Measurements from ENCODE around the gene SLC25A5.

GRCh38 chrX:119492463-119492862 is 24.2 kb downstream of the SLC25A5 start:
- no peak for TF ChIP-seq CTCF (IDR thresholded peaks at IDR 0.05; ENCODE audit: insufficient read depth, low read length)
- TF ChIP-seq POLR2AphosphoS5 (IDR thresholded peaks at IDR 0.05; ENCODE audit: low read depth): no peak
- TF ChIP-seq, protein P1, sequence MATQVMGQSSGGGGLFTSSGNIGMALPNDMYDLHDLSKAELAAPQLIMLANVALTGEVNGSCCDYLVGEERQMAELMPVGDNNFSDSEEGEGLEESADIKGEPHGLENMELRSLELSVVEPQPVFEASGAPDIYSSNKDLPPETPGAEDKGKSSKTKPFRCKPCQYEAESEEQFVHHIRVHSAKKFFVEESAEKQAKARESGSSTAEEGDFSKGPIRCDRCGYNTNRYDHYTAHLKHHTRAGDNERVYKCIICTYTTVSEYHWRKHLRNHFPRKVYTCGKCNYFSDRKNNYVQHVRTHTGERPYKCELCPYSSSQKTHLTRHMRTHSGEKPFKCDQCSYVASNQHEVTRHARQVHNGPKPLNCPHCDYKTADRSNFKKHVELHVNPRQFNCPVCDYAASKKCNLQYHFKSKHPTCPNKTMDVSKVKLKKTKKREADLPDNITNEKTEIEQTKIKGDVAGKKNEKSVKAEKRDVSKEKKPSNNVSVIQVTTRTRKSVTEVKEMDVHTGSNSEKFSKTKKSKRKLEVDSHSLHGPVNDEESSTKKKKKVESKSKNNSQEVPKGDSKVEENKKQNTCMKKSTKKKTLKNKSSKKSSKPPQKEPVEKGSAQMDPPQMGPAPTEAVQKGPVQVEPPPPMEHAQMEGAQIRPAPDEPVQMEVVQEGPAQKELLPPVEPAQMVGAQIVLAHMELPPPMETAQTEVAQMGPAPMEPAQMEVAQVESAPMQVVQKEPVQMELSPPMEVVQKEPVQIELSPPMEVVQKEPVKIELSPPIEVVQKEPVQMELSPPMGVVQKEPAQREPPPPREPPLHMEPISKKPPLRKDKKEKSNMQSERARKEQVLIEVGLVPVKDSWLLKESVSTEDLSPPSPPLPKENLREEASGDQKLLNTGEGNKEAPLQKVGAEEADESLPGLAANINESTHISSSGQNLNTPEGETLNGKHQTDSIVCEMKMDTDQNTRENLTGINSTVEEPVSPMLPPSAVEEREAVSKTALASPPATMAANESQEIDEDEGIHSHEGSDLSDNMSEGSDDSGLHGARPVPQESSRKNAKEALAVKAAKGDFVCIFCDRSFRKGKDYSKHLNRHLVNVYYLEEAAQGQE (IDR thresholded peaks at IDR 0.05; ENCODE audit: insufficient replicate concordance, low read depth): no peak
- TF ChIP-seq GABPA (IDR thresholded peaks at IDR 0.05; ENCODE audit: low read depth): no peak

Data from HL-60 (cell line).